ENCODE results near the gene GJA10. TPM values are rescaled to one million over a fixed set of nuclear protein-coding genes. Genes with fewer than 3 reads are reported as not detected.
"Not testable (repeated sequence)": the region's sequence is repeated elsewhere in the genome, so short reads cannot be mapped to it uniquely, and the experiment has no call there.

Gene GJA10
- total RNA-seq, 2 experiments from 2014 or later = not detected

GRCh38 chr6:89888138-89888514 is 6.1 kb upstream of the GJA10 start:
- H3K27ac ChIP-seq (ENCODE audit: low read depth, low read length, poor library complexity, severe bottlenecking) = no peak overlapping the region
- no peak overlapping the region for H3K4me3 ChIP-seq (ENCODE audit: low read depth, low read length, poor library complexity, severe bottlenecking)
- no peaks in the 10 kb centered on the region for H3K79me2 ChIP-seq (ENCODE audit: insufficient read depth, low read depth, low read length)
- TF ChIP-seq, protein P1, sequence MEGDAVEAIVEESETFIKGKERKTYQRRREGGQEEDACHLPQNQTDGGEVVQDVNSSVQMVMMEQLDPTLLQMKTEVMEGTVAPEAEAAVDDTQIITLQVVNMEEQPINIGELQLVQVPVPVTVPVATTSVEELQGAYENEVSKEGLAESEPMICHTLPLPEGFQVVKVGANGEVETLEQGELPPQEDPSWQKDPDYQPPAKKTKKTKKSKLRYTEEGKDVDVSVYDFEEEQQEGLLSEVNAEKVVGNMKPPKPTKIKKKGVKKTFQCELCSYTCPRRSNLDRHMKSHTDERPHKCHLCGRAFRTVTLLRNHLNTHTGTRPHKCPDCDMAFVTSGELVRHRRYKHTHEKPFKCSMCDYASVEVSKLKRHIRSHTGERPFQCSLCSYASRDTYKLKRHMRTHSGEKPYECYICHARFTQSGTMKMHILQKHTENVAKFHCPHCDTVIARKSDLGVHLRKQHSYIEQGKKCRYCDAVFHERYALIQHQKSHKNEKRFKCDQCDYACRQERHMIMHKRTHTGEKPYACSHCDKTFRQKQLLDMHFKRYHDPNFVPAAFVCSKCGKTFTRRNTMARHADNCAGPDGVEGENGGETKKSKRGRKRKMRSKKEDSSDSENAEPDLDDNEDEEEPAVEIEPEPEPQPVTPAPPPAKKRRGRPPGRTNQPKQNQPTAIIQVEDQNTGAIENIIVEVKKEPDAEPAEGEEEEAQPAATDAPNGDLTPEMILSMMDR (conservative IDR thresholded peaks at IDR 0.05; ENCODE audit: low read length) = no peak
- no peaks in the 10 kb centered on the region for H3K36me3 ChIP-seq (ENCODE audit: insufficient read depth, low read length)
- ChIA-PET CTCF (ENCODE audit: unreplicated experiment) (no interaction called here), POLR2A (interaction anchor here (0.6 to 0.7 kb wide), 2 partner anchors 15 to 471 kb away, joined by 3 to 4 read pairs; no protein-coding TSS in a partner anchor)
- no peaks in the 10 kb centered on the region for H3K9me2 ChIP-seq (ENCODE audit: insufficient read depth, low read length)
- no peak for DNase-seq (ENCODE audit: low spot score)
- no TSS peak for BruUV-seq (replicated peaks)
- intact Hi-C loops (cut with micrococcal nuclease; ENCODE audit: unreplicated experiment) = no loop called here
- H3K4me2 ChIP-seq (ENCODE audit: low read length) = no peak overlapping the region
- no peaks in the 10 kb centered on the region for H3K4me1 ChIP-seq (ENCODE audit: insufficient read depth, low read length, poor library complexity, severe bottlenecking)
- no peaks in the 10 kb centered on the region for H4K20me1 ChIP-seq (ENCODE audit: insufficient read depth, low read length)
- no peaks in the 10 kb centered on the region for H3K9me3 ChIP-seq (ENCODE audit: low read length)
- H2AFZ ChIP-seq (ENCODE audit: low read length) = no peak overlapping the region

DNA sequence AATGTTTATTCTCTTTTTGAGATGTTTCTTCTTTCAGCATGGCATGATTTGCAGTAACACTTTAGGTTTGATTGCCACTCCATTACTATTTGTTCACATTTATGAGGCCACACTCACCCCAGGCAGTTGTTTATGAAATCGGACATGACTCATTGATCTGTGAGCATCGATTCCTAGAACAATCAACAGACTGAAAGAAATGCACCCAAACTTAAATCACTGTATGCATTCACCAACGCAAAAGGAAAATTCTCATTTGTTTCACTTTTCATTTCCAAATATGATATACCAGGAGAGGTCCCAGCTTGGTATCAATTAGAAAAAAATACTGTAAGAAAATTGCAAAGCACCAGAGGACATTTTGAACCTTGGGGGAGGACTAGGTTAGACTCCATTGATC is 5.4 kb upstream of the GJA10 start:
- no peaks in the 10 kb centered on the region for H3K4me1 ChIP-seq (ENCODE audit: insufficient read depth, low read length, poor library complexity, severe bottlenecking)
- DNase-seq (ENCODE audit: low spot score) = no peak
- H3K27ac ChIP-seq (ENCODE audit: low read depth, low read length, poor library complexity, severe bottlenecking) = no peak overlapping the region
- intact Hi-C loops (cut with micrococcal nuclease; ENCODE audit: unreplicated experiment) = no loop called here
- TF ChIP-seq EZH2phosphoT487 (IDR thresholded peaks at IDR 0.05; ENCODE audit: borderline replicate concordance, low read depth, low read length) = no peak
- TF ChIP-seq, protein P1 (conservative IDR thresholded peaks at IDR 0.05; ENCODE audit: low read length) = no peak
- no peaks in the 10 kb centered on the region for H4K20me1 ChIP-seq (ENCODE audit: insufficient read depth, low read length)
- ChIA-PET POLR2A (interaction anchor here (0.6 kb wide), 1 partner anchor 16 kb away, joined by 3 read pairs; no protein-coding TSS in a partner anchor), CTCF (ENCODE audit: unreplicated experiment) (no interaction called here)
- no peaks in the 10 kb centered on the region for H3K79me2 ChIP-seq (ENCODE audit: insufficient read depth, low read depth, low read length)
- no peaks in the 10 kb centered on the region for H3K36me3 ChIP-seq (ENCODE audit: insufficient read depth, low read length)
- no peak overlapping the region for H3K4me3 ChIP-seq (ENCODE audit: low read depth, low read length, poor library complexity, severe bottlenecking)
- no peak overlapping the region for H3K4me2 ChIP-seq (ENCODE audit: low read length)
- no peaks in the 10 kb centered on the region for H3K9me3 ChIP-seq (ENCODE audit: low read length)
- no peaks in the 10 kb centered on the region for H3K9me2 ChIP-seq (ENCODE audit: insufficient read depth, low read length)
- no peak overlapping the region for H2AFZ ChIP-seq (ENCODE audit: low read length)
- BruUV-seq (replicated peaks) = no TSS peak

- BruUV-seq (replicated peaks); POLR2A ChIA-PET; H3K4me3 ChIP-seq (ENCODE audit: low read depth, low read length, poor library complexity, severe bottlenecking); CTCF ChIA-PET (ENCODE audit: unreplicated experiment); H3K79me2 ChIP-seq (ENCODE audit: insufficient read depth, low read depth, low read length); H3K36me3 ChIP-seq (ENCODE audit: insufficient read depth, low read length); H3K27ac ChIP-seq (ENCODE audit: low read depth, low read length, poor library complexity, severe bottlenecking); DNase-seq (ENCODE audit: low spot score); H3K4me2 ChIP-seq (ENCODE audit: low read length); intact Hi-C loops (cut with micrococcal nuclease; ENCODE audit: unreplicated experiment); H2AFZ ChIP-seq (ENCODE audit: low read length); H3K4me1 ChIP-seq (ENCODE audit: insufficient read depth, low read length, poor library complexity, severe bottlenecking); H3K9me2 ChIP-seq (ENCODE audit: insufficient read depth, low read length); H4K20me1 ChIP-seq (ENCODE audit: insufficient read depth, low read length); H3K9me3 ChIP-seq (ENCODE audit: low read length): not testable (repeated sequence)
These were observed 3.3 kb upstream of the GJA10 start for GRCh38 chr6:89890845-89891528.
